Kasumi-1 (cell line): ENCODE results near the gene EFCAB5.
"Not testable (repeated sequence)": the region's sequence is repeated elsewhere in the genome, so short reads cannot be mapped to it uniquely, and the experiment has no call there.

ENCODE experiments used
- DNase-seq, 2 experiments: peaks; one replicate each; lab custom pipeline; 2025; lab: John Stamatoyannopoulos, UW

Gene EFCAB5

DNA sequence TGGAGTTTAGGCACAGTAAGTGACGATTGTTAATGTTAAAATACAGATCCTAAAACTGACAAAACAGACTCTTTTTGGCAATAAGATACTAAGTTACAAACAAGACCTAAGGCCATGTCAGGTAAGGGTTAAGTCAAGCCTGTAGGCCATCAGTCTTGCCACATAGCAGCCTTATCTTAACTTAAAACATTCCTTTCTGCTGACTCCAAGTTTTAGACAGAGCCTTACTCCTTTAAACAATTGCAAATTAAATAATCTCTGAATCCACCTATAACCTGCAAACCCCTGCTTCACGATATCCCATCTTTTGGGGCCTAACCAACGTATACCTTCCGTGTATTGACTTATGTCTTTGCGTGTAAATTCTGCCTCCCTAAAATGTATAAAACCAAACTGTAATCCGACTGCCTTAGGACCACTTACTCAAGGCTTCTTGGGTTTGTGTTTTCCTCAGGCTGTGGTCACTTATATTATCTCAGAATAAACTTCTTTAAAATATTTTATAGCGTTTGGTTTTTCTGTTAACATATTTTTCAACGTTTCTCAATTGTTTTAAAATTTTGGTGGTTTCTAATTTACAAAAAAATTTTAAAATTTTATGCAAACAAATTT lies 64.4 kb downstream of the EFCAB5 start:
- no peak for DNase-seq

DNA sequence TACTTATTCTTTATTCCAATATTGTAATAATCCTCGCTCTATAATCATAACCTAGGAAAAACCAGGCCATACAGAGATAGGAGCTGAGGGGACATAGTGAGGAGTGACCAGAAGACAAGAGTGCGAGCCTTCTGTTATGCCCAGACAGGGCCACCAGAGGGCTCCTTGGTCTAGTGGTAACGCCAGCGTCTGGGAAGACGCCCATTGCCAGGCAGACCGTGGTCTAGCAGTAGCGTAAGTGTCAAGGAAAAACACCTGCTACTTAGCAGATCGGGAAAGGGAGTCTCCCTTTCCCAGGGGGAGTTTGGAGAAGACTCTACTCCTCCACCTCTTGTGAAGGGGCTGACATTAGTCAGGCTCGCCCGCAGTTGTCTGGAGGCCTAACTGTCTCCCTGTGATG lies 70.5 kb downstream of the EFCAB5 start:
- not testable (repeated sequence) for DNase-seq

DNA sequence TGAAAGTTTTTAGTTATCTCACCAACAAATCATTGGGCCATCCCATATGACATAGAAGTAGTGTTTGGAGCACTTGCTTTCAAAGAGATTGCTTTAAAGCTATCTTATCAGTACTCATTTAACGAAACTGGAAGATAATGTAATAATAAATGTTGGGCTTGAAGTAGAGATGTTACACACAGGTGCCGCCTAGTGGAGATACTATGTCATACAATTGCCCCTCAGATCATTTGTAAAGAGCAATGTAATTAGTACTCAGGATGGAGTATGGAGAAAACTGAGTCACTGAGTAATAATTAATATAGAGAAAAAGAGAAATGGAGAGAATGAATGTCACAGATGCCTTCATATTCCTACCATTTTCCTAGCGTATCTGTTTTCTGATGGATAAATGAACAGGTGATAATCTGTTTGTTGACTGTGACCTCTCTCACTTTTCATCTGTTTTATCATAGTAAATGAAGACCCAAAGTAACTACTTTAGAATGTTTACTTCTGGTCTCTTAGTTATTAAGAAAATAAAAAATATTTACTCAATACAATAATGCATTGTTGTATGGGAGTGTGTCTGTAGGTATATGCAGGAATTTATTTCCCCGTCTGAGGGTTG lies 80.4 kb downstream of the EFCAB5 start:
- peak; percentile 74 to 85 for DNase-seq

DNA sequence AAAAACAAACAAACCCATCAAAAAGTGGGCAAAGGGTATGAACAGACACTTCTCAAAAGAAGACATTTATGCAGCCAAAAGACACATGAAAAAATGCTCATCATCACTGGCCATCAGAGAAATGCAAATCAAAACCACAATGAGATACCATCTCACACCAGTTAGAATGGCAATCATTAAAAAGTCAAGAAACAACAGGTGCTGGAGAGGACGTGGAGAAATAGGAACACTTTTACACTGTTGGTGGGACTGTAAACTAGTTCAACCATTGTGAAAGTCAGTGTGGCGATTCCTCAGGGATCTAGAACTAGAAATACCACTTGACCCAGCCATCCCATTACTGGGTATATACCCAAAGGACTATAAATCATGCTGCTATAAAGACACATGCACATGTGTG lies 83.9 kb downstream of the EFCAB5 start:
- not testable (repeated sequence) for DNase-seq

DNA sequence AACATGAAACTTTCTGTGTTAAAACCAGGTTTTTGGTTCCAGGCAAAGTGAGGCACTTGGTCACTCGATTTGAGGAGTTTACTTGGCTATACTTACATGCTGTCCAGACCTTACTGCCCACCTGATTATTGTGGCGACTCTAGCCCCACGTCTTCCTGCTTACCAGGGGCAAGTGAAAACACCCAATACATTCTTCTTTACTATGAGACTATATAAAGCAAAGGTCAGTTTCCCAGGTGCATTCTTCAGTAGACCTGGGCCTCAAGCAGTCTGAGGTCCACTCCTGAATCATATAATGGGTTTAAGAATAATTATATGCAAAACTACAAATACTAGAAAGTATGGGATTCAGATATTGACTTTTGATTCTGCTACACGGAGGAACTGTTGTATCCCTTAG lies 86.2 kb downstream of the EFCAB5 start:
- DNase-seq = no peak

DNA sequence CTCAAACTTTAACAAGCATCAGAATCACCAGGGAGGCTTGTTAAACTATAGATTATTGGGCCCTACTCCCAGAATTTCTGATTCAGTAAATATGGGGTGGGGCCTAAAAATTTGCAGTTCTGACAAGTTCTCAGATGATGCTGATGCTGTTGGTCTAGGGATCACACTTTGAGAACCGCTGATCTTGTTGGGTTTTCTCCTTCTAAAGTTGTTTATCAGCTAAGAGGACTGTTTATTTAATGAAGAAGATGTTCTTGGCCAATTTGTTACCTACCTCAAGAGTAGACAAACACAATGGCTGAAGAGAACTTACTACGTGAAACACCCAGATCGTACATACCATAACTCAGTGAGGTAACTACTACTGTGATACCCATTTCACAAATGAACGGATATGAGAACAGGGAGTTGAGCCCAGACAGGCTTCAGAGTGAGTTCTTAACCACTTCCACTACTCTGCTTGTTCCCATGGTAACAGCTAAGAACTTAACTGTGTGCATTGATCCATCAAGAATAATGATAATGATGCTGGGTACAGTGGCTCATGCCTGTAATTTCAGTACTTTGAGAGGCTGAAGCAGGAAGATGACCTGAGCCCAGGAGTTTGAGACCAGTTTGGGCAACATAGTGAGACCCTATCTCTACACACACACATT lies 89.9 kb downstream of the EFCAB5 start:
- no peak for DNase-seq

DNA sequence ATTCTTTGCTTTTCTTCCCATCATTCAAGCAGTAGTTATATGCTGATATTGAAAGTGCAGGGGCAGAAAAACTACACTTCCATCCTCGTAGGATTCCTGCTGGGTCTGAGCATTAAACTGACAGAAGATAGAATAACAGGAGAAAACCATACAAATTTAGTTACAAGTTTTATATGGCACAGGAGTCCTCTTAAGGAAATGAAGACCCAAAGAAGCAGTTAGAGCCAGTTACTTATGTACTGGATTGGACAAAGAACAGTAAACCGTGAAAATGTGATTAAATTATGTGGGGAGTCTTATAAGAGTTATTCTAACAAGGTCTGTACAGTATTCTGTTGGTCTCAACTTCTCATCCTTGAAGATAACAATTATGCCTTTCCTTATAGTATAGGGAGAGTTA lies 93.9 kb downstream of the EFCAB5 start:
- DNase-seq = no peak

DNA sequence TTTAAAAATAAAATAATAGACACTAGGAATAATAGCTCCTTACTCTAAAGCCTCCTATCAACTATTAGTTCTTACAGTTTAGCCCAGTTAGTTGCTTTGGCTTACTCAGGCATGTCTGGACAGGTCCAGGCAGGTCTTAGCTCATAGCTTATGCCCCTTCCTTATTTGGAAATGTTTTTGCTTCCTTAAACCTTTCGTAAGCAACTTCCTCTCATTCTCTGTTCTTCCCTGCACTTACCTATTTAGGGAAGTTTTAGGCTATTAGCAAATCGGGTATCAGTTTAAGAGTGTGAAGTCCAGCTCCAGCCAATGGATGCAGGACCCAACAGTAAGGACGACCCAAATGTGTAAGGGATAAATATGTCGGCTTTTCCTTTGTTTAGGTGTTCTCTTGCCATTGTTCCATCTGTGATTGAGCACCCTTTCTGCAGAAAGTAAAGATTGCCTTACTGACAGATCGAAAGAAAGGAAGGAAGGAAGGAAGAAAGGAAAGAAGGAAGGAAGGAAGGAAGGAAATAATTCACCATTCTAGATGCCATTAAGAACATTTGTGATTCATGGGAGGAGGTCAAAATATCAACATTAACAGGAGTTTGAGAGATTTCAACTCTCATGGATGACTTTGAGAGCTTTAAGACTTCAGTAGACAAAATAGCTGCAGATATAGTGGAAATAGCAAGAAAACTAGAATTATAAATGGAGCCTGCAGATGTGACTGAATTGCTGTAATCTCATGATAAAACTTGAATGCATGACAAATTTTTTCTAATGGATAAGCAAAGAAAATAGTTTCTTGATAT lies 99.5 kb downstream of the EFCAB5 start:
- DNase-seq = peak; percentile 5 to 9

DNA sequence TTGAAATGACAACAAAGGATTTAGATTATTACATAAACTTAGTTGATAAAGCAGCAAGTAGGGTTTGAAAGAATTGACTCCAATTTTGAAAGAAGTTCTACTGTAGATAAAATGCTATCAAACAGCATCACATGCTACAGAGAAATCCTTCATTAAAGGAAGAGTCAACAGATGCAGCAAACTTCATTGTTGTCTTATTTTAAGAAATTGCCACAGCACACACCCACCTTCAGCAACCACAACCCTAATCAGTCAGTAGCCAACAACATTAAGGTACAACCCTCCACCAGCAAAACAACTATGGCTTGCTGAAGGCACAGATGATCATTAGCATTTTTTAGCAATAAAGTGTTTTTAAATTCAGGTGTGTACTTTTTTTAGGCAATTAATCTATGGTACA lies 100.1 kb downstream of the EFCAB5 start:
- DNase-seq = no peak

DNA sequence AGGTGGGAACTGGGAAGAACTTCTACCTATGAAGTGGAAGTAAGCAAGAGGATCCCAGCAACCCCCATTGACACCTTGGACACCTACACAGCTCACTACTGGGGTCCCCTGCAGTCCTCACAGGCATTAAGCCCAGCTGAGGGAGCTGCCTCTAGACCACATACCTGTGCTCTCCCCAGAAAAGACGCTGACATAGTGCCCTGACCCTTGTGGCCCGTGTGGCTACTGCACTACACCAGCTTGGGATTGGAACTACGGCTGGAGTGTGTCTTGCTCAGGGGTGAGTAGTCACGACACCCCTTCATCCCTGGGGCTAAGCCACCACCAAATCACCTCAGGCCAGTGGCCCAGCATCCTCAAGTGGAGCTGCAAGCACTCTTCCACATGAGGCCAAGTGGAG lies 120.9 kb downstream of the EFCAB5 start:
- DNase-seq = no peak

DNA sequence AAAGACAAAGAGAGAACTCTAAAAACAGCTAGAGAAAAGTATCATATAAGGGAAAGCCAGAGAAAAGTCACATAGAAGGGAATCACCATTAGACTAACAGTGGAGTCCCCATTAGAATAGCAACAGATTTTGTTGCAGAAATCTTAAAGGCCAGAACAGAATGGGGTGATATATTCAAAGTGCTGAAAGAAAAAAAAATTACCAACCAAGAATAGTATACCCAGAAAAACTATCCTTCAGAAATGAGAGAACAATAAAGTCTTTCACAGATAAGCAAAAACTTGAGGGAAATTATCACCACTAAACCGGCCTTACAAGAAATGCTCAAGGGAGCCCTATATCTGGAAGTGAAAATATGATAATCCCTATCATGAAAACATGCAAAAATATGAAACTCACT lies 123.3 kb downstream of the EFCAB5 start:
- no peak for DNase-seq

DNA sequence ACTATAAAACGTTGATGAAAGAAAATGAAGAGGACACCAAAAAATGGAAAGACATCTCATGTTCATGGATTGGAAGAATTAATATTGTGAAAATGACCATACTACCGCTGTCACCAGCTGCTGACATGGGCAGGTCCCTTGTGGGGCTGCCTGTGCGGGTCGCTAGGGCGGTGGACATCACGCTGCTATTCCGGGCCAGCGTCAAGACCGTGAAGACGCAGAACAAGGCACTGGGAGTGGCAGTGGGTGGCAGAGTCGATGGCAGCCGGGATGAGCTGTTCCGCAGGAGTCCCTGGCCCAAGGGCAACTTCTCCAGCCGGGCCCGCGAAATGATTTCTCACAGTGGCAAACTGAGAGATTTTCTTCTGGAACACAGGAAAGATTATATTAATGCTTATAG lies 127.0 kb downstream of the EFCAB5 start:
- no peak for DNase-seq

DNA sequence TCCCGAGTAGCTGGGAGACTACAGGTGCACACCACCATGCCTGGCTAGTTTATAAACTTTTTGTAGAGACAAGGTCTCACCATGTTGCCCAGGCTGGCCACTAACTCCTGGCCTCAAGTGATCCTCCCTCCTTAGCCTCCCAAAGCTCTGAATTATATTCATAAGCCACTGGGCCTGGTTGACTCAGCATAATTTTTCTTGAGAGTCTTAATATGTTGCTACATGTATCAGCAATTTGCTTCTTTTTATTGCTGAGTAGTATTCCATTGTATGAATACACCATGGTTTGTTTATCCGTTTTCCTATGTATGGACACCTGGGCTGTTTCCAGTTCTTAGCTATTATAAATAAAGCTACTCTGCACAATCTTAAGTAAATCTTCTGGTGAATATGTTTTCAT lies 132.8 kb downstream of the EFCAB5 start:
- no peak for DNase-seq

DNA sequence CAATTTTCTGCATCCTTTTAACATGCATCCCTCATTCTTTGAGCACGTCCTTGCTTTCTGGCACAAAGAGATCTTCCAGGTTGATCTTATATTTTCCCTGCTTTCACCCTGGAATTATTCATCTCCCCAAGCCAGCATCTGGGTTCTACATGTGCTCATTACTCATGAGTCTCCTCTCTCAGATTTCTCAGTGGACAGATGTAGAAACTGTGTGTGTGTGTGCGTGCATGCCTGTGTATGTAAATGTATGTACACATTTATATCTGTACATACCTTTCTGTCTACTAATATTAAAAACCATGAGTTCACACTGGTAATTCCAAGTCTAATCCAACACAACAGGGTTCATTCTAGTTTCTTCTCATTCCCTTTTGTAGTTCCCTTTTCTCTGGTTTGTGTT lies 133.3 kb downstream of the EFCAB5 start:
- DNase-seq = no peak

DNA sequence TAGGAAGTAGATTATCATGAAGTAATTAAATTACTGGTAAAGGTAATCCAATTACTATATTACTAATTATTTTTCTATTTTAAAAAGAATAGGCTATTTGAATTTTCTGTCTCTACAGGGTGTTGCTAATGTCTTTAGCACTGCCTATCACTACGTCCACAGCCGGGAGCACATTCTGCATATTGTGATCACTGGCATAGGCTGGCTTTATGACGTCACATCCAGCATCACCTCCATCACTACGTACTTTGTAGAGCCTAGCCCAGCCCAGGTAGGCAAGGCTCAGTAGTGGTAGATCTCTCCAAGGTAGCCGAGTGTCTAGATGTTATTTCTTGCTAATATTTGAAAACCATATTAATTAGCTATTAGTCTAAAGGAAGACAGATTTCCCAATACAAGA lies 141.3 kb downstream of the EFCAB5 start:
- no peak for DNase-seq

DNA sequence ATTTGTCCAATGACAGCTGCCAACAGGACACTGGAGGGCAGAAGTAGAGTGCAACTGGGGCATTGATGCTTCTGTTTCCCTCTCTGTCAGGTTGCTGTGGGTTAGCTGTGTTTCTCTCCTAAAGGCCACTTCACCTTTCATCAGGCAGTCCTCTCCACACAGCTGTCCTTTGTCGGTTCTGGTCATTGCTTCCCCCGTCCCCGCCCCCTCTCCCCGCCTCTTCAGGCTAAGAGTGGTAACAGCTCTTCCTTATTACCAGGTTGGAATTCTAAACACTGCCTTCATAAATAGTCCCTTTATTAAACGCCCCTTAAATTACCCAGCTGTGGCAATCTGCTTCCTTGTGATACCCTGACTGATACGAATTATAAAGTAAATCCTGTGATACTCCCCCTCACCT lies 143.4 kb downstream of the EFCAB5 start:
- DNase-seq = no peak

DNA sequence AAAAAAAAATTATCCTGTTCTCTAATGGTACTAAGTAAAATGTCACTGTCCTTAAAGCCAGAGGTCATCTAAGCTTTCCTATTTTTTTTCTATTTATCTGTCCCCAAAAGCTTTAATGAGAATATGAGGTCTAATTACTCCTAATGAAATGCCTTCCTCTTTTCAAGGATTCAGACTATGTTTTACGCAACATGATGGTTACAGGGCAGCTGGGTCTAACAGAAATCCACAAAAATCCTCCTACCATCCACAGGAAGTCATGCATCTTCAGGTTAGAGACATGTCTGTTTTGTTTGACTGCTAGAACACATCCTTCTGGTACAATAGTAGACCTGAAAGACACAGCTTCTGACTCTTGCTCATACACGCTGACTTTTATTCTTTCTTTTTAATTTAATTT lies 145.5 kb downstream of the EFCAB5 start:
- DNase-seq = peak; percentile 37 to 39

DNA sequence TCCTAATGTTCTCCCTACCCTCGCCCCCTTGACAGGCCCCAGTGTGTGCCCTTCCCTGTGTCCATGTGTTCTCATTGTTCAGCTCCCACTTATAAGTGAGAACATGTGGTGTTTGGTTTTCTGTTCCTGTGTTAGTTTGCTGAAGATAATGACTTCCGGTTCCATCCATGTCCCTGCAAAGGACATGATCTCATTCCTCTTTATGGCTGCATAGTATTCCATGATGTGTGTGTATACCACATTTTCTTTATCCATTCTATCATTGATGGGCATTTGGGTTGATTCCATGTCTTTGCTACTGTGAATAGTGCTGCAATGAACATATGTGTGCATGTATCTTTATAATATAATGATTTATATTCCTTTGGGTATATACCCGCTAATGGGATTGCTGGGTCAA lies 146.0 kb downstream of the EFCAB5 start:
- not testable (repeated sequence) for DNase-seq

DNA sequence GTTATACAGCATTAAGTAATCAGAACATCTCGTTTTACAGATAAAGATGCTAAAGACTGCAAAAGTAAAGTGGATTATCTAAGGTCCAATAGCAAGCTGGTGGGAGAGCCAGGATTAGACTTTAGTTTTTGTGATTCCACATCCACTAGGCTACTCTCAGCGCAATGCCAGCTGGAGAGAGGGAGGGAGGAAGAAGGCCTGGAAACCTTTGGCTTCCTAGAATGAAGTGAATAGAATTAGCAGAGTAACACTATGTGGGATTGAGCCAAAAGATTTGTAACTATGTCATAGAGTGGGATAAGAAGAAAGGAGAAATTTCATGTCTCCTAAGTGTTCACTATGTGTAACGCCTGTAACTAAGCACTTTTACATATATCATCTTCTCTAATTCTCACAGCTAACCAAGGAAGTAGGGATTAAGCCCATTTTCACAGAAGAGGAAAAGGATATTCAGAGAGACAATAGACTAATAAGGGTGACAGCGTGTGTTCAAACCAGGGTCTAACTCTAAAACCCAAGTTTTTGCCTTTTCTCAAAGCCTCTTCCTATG lies 149.8 kb downstream of the EFCAB5 start:
- no peak for DNase-seq

DNA sequence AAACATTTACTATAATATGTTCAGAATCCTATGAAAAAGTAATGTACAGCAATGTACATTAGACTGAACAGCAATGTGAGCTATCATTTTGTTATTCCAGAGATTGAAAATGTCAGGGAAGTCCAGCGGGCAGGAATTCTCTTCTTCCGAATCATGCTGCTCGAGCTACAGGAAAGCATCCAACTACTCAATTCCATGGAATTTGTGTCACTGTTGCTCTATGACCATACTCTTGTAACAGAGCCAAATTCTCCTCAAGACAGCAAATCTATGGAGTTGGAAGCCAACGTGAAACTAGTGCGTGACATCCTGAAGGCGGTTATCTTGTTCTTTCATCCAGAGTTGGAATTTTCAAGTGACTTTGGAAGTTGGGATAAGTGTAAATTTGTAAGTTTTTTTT lies 150.3 kb downstream of the EFCAB5 start:
- no peak for DNase-seq

DNA sequence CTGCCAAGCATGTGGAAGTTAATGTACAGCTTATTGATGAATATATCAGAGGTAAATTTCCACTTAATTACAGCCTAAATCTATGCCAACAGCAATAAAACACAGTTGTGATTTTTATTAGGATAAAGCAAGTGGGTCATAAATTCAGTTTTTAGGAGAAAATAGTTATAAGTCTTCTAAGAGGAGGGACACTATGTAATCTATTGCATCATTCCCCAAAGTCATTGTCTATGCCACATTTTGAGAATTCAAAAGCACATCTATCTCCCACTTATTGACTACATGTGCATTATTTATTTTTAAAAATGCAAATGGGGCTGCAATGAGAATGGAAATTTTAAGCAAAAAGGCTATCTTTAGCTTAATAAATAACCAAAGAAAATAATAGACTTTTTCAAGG lies 151.5 kb downstream of the EFCAB5 start:
- no peak for DNase-seq

DNA sequence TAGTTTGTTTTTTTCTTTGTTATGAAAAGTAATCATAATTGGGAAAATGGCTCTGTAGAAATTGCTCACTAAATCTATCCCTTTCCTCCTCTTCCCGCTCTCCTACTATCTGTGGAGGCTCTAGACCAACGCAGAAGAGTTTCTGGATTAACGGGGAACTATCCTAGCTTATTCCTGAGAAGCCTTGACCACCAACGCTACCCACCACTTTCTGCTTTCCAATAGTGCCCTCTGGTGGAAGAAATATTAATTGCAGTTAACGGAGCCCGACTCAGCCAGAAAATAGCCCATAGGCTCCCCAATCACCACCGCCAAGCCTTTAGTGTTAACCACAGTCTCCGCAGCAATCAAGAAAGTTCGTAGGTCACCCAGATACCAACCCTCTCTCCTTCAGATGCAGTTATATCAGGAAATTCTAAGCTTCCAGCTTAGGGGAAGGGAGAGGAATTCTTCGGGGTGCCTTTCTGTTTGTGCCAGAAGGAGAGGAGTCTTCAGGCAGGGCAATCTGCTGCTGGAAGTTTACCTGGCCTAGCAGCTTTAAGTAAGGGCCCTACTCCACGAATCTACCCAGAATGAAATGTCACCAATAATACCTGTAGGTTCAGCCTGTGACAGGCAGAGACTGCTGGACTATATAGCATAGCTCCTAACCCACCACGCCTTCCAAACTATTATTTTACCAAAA lies 152.2 kb downstream of the EFCAB5 start:
- DNase-seq = peak; percentile 64 to 69
